GM23338 (cell line): ENCODE measurements around the gene KCNJ13. TPM values are rescaled to one million over a fixed set of nuclear protein-coding genes. Genes with fewer than 3 reads are reported as not detected.

Experiments used
- ATAC-seq: fragments of 200-7000 bp; cut with Tn5 transposase; 3 replicates; pipeline ENCODE4 v1.9.1; 2020
- DNase-seq: peaks from one replicate; pipeline ENCODE4 v3.0.0-alpha.2; 2015; ENCODE audit warnings: low spot score
- H2AFZ ChIP-seq: fragments of 200-600 bp; sonication (generic); 2 replicates; pipeline ENCODE4 v1.8.0; 2016; ENCODE audit warnings: antibody characterized with exemption, mild to moderate bottlenecking, moderate library complexity
- H3F3A ChIP-seq: fragments of 200-600 bp; sonication (generic); replicated peaks from 2 replicates; pipeline ENCODE4 v1.8.0; 2017; ENCODE audit warnings: antibody characterized with exemption, mixed run types, low read depth
- H3K27ac ChIP-seq: fragments of 200-600 bp; sonication (generic); 2 replicates; pipeline ENCODE4 v1.6.1; 2016; ENCODE audit warnings: low read depth
- H3K27me3 ChIP-seq: fragments of 200-600 bp; sonication (generic); 2 replicates; pipeline ENCODE4 v1.8.0; 2016; ENCODE audit warnings: mild to moderate bottlenecking, mixed run types, moderate library complexity; ENCODE audit not compliant: insufficient read depth
- H3K36me3 ChIP-seq: fragments of 200-600 bp; sonication (generic); 2 replicates; pipeline ENCODE4 v1.8.0; 2016; ENCODE audit warnings: mild to moderate bottlenecking; ENCODE audit not compliant: insufficient read depth
- H3K4me1 ChIP-seq: fragments of 200-600 bp; sonication (generic); 2 replicates; pipeline ENCODE4 v1.8.0; 2016; ENCODE audit warnings: mild to moderate bottlenecking, moderate library complexity; ENCODE audit not compliant: insufficient read depth
- H3K4me2 ChIP-seq: fragments of 200-600 bp; sonication (generic); 2 replicates; pipeline ENCODE4 v1.7.1; 2017; ENCODE audit warnings: mixed run types
- H3K4me3 ChIP-seq: fragments of 200-600 bp; sonication (generic); 2 replicates; pipeline ENCODE4 v1.6.1; 2016; ENCODE audit warnings: mixed run types
- H3K79me2 ChIP-seq: fragments of 200-600 bp; sonication (generic); replicated peaks from 2 replicates; pipeline ENCODE4 v1.8.0; 2017; ENCODE audit warnings: mild to moderate bottlenecking; ENCODE audit not compliant: insufficient read depth
- H3K9me2 ChIP-seq: fragments of 200-600 bp; sonication (generic); 2 replicates; pipeline ENCODE4 v1.8.0; 2017; ENCODE audit not compliant: insufficient read depth
- H4K20me1 ChIP-seq: fragments of 200-600 bp; sonication (generic); replicated peaks from 2 replicates; pipeline ENCODE4 v1.8.0; 2017; ENCODE audit warnings: mild to moderate bottlenecking; ENCODE audit not compliant: insufficient read depth
- H3K27ac Mint-ChIP-seq: 2 replicates; pipeline ENCODE4 v1.8.0; 2020; ENCODE audit warnings: inconsistent platforms, mild to moderate bottlenecking, moderate library complexity, mixed read lengths
- H3K27me3 Mint-ChIP-seq: 3 replicates; pipeline ENCODE4 v1.8.0; 2022; ENCODE audit warnings: low read depth, mild to moderate bottlenecking, moderate library complexity, mixed read lengths, inconsistent platforms; ENCODE audit not compliant: insufficient read depth, poor library complexity
- H3K36me3 Mint-ChIP-seq: 3 replicates; pipeline ENCODE4 v1.8.0; 2021; ENCODE audit warnings: low read depth, mild to moderate bottlenecking, inconsistent platforms, moderate library complexity, mixed read lengths
- H3K4me1 Mint-ChIP-seq: 3 replicates; pipeline ENCODE4 v1.8.0; 2020; ENCODE audit warnings: mild to moderate bottlenecking, inconsistent platforms, mixed read lengths
- H3K4me3 Mint-ChIP-seq: 3 replicates; pipeline ENCODE4 v1.8.0; 2021; ENCODE audit warnings: moderate library complexity, mild to moderate bottlenecking, inconsistent platforms, mixed read lengths
- H3K9me3 Mint-ChIP-seq: 3 replicates; pipeline ENCODE4 v1.8.0; 2020; ENCODE audit warnings: moderate library complexity, mild to moderate bottlenecking, inconsistent platforms, mixed read lengths
- CREB1 ChIP-seq: fragments of 250-450 bp; sonication (Bioruptor Pico); IDR thresholded peaks from 2 replicates; pipeline ENCODE4 v1.5.0; 2020; ENCODE audit warnings: low read depth, mild to moderate bottlenecking, moderate library complexity
- EZH2 ChIP-seq: fragments of 200-600 bp; sonication (generic); IDR thresholded peaks from one replicate; pipeline ENCODE4 v1.8.0; 2017; ENCODE audit warnings: antibody characterized with exemption, mild to moderate bottlenecking, low read depth; ENCODE audit not compliant: unreplicated experiment
- EZH2phosphoT487 ChIP-seq: fragments of 200-600 bp; sonication (generic); IDR thresholded peaks from one replicate; pipeline ENCODE4 v1.8.1; 2018; ENCODE audit warnings: antibody characterized with exemption; ENCODE audit not compliant: unreplicated experiment
- JUNB ChIP-seq: IDR thresholded peaks from one replicate; pipeline ENCODE4 v1.6.1; 2016; ENCODE audit warnings: antibody characterized with exemption; ENCODE audit not compliant: unreplicated experiment
- NANOG ChIP-seq: IDR thresholded peaks from 2 replicates; pipeline ENCODE4 v1.6.1; 2016; ENCODE audit warnings: antibody characterized with exemption, borderline replicate concordance
- POLR2AphosphoS5 ChIP-seq: IDR thresholded peaks from 2 replicates; pipeline ENCODE4 v1.6.1; 2016; ENCODE audit warnings: antibody characterized with exemption, low read depth
- STAT1 ChIP-seq: IDR thresholded peaks from one replicate; pipeline ENCODE4 v1.6.1; 2016; ENCODE audit warnings: antibody characterized with exemption; ENCODE audit not compliant: unreplicated experiment
- ZNF114 ChIP-seq: fragments of 250-450 bp; sonication (Bioruptor Pico); IDR thresholded peaks from 2 replicates; pipeline ENCODE4 v1.5.0; 2020; ENCODE audit warnings: mild to moderate bottlenecking, moderate library complexity
- polyA plus RNA-seq: library from polyadenylated mRNA; unstranded; fragments of >200 nt; fragmentation: Nextera tagmentation; extraction: Ambion mirVana; gene quantifications from 2 replicates; pipeline ENCODE4 v1.2.1, GENCODE V29; 2016
- total RNA-seq: library from RNA; depleted of rRNA; stranded (reverse); fragments of >200 nt; shearing (Covaris generic); gene quantifications from 2 replicates; pipeline ENCODE4 v1.2.3, GENCODE V29; 2014
- TF ChIP-seq, protein P1 (sequence below): fragments of 250-450 bp; sonication (Bioruptor Pico); IDR thresholded peaks from 2 replicates; pipeline ENCODE4 v1.5.0; 2020; ENCODE audit warnings: mild to moderate bottlenecking, moderate library complexity
- TF ChIP-seq, protein P2 (sequence below), 2 experiments: fragments of 200-600 bp in 1 of 2; sonication (generic) in 1 of 2; conservative IDR thresholded peaks; 2 replicates each; pipeline versions ENCODE4 v1.5.1 to v1.6.1; 2016 to 2017; ENCODE audit warnings: antibody characterized with exemption in 2 of 2, low read depth in 2 of 2, mild to moderate bottlenecking in 2 of 2, moderate library complexity in 1 of 2
- TF ChIP-seq, protein P3 (sequence below): IDR thresholded peaks from one replicate; pipeline ENCODE4 v1.6.1; 2018; ENCODE audit warnings: antibody characterized with exemption; ENCODE audit not compliant: unreplicated experiment

The KCNJ13 gene
- total and polyA plus RNA-seq, 2 experiments from 2014 or later = 0.37 TPM; not detected in 1

DNA sequence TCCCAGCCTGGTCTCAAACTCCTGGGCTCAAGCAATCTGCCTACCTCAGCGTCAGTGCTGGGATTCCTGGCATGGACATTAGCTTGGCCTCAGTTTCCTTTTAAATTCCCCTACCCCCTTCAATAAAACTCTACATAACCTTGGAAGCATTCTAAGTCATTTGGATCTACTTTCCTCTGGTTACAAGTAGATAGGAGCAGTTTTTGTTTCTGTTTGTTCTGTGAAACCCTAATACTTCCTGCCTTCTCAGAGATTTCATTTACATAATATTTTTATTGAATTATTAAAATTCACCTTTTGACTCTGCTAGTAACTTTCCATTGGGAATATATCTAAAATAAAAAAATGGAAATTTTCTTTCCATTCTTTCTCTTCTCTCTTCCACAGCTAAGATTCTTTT lies 53.3 kb downstream of the KCNJ13 start (continued):
- TF ChIP-seq, protein P1, sequence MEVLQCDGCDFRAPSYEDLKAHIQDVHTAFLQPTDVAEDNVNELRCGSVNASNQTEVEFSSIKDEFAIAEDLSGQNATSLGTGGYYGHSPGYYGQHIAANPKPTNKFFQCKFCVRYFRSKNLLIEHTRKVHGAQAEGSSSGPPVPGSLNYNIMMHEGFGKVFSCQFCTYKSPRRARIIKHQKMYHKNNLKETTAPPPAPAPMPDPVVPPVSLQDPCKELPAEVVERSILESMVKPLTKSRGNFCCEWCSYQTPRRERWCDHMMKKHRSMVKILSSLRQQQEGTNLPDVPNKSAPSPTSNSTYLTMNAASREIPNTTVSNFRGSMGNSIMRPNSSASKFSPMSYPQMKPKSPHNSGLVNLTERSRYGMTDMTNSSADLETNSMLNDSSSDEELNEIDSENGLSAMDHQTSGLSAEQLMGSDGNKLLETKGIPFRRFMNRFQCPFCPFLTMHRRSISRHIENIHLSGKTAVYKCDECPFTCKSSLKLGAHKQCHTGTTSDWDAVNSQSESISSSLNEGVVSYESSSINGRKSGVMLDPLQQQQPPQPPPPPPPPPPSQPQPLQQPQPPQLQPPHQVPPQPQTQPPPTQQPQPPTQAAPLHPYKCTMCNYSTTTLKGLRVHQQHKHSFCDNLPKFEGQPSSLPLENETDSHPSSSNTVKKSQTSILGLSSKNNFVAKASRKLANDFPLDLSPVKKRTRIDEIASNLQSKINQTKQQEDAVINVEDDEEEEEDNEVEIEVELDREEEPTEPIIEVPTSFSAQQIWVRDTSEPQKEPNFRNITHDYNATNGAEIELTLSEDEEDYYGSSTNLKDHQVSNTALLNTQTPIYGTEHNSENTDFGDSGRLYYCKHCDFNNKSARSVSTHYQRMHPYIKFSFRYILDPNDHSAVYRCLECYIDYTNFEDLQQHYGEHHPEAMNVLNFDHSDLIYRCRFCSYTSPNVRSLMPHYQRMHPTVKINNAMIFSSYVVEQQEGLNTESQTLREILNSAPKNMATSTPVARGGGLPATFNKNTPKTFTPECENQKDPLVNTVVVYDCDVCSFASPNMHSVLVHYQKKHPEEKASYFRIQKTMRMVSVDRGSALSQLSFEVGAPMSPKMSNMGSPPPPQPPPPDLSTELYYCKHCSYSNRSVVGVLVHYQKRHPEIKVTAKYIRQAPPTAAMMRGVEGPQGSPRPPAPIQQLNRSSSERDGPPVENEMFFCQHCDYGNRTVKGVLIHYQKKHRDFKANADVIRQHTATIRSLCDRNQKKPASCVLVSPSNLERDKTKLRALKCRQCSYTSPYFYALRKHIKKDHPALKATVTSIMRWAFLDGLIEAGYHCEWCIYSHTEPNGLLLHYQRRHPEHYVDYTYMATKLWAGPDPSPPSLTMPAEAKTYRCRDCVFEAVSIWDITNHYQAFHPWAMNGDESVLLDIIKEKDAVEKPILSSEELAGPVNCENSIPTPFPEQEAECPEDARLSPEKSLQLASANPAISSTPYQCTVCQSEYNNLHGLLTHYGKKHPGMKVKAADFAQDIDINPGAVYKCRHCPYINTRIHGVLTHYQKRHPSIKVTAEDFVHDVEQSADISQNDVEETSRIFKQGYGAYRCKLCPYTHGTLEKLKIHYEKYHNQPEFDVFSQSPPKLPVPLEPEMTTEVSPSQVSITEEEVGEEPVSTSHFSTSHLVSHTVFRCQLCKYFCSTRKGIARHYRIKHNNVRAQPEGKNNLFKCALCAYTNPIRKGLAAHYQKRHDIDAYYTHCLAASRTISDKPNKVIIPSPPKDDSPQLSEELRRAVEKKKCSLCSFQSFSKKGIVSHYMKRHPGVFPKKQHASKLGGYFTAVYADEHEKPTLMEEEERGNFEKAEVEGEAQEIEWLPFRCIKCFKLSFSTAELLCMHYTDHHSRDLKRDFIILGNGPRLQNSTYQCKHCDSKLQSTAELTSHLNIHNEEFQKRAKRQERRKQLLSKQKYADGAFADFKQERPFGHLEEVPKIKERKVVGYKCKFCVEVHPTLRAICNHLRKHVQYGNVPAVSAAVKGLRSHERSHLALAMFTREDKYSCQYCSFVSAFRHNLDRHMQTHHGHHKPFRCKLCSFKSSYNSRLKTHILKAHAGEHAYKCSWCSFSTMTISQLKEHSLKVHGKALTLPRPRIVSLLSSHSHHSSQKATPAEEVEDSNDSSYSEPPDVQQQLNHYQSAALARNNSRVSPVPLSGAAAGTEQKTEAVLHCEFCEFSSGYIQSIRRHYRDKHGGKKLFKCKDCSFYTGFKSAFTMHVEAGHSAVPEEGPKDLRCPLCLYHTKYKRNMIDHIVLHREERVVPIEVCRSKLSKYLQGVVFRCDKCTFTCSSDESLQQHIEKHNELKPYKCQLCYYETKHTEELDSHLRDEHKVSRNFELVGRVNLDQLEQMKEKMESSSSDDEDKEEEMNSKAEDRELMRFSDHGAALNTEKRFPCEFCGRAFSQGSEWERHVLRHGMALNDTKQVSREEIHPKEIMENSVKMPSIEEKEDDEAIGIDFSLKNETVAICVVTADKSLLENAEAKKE (CRISPR knock-in tag) = no peak
- TF ChIP-seq NANOG = no peak
- TF ChIP-seq, protein P2, sequence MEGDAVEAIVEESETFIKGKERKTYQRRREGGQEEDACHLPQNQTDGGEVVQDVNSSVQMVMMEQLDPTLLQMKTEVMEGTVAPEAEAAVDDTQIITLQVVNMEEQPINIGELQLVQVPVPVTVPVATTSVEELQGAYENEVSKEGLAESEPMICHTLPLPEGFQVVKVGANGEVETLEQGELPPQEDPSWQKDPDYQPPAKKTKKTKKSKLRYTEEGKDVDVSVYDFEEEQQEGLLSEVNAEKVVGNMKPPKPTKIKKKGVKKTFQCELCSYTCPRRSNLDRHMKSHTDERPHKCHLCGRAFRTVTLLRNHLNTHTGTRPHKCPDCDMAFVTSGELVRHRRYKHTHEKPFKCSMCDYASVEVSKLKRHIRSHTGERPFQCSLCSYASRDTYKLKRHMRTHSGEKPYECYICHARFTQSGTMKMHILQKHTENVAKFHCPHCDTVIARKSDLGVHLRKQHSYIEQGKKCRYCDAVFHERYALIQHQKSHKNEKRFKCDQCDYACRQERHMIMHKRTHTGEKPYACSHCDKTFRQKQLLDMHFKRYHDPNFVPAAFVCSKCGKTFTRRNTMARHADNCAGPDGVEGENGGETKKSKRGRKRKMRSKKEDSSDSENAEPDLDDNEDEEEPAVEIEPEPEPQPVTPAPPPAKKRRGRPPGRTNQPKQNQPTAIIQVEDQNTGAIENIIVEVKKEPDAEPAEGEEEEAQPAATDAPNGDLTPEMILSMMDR (conservative IDR thresholded peaks at IDR 0.05; ENCODE audit: low read depth in 2 of 2) = no peak

DNA sequence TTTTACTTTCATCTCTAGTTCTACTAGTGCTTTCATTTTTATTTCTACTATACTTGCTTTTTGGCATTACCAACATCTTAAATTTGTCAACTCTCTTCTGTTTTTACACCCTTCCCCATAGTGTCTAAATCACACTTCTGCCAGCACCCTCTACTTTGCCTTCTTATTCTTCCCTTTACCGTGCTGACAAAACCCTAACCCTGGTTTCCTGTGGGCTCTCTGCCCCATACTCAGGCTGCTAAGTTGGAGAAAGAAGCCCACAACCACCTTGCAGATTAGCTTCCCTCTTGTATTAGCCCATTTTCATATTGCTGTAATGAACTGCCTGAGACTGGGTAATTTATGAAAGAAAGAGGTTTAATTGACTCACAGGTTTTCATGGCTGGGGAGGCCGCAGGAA lies 54.5 kb downstream of the KCNJ13 start:
- no peak for DNase-seq
- H3K27ac Mint-ChIP-seq = peak overlapping the region; percentile 21; the same call in 1 of the 2 replicates
- TF ChIP-seq, protein P2 (conservative IDR thresholded peaks at IDR 0.05; ENCODE audit: low read depth in 2 of 2) = no peak
- TF ChIP-seq POLR2AphosphoS5 (no peak), EZH2 (no peak), CREB1 (no peak), NANOG (no peak), EZH2phosphoT487 (no peak), JUNB (no peak), ZNF114 (CRISPR knock-in tag) (no peak), STAT1 (no peak)
- TF ChIP-seq, protein P3, sequence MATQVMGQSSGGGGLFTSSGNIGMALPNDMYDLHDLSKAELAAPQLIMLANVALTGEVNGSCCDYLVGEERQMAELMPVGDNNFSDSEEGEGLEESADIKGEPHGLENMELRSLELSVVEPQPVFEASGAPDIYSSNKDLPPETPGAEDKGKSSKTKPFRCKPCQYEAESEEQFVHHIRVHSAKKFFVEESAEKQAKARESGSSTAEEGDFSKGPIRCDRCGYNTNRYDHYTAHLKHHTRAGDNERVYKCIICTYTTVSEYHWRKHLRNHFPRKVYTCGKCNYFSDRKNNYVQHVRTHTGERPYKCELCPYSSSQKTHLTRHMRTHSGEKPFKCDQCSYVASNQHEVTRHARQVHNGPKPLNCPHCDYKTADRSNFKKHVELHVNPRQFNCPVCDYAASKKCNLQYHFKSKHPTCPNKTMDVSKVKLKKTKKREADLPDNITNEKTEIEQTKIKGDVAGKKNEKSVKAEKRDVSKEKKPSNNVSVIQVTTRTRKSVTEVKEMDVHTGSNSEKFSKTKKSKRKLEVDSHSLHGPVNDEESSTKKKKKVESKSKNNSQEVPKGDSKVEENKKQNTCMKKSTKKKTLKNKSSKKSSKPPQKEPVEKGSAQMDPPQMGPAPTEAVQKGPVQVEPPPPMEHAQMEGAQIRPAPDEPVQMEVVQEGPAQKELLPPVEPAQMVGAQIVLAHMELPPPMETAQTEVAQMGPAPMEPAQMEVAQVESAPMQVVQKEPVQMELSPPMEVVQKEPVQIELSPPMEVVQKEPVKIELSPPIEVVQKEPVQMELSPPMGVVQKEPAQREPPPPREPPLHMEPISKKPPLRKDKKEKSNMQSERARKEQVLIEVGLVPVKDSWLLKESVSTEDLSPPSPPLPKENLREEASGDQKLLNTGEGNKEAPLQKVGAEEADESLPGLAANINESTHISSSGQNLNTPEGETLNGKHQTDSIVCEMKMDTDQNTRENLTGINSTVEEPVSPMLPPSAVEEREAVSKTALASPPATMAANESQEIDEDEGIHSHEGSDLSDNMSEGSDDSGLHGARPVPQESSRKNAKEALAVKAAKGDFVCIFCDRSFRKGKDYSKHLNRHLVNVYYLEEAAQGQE = no peak

More for the DNA sequence above, 54.5 kb downstream of the KCNJ13 start:
- Histone ChIP-seq H3K4me2 (no peak overlapping the region), H4K20me1 (peaks cover 64% of the 10 kb centered on the region), H3K79me2 (peaks cover 96% of the 10 kb centered on the region), H3F3A (no peaks in the 10 kb centered on the region), H3K27me3 (no peaks in the 10 kb centered on the region), H3K27ac (no peak overlapping the region; the same call in 1 of the 2 replicates), H2AFZ (no peak overlapping the region), H3K9me2 (no peaks in the 10 kb centered on the region), H3K36me3 (0 out of 2 replicates have a peak, but pooled peaks cover 3% of the 10 kb centered on the region), H3K4me1 (no peaks in the 10 kb centered on the region), H3K4me3 (no peak overlapping the region)
- H3K4me1 Mint-ChIP-seq = peaks cover 3% of the 10 kb centered on the region; the same call in 1 of the 3 replicates
- peaks cover 37% of the 10 kb centered on the region; the same call in 2 of the 3 replicates for H3K36me3 Mint-ChIP-seq
- no peak overlapping the region for H3K4me3 Mint-ChIP-seq
- ATAC-seq = no peak
- no peaks in the 10 kb centered on the region for H3K9me3 Mint-ChIP-seq
- peaks cover 2% of the 10 kb centered on the region for H3K27me3 Mint-ChIP-seq
